IMR-90 (cell line): ENCODE data around the gene PTGES3L. TPM values are rescaled to one million over a fixed set of nuclear protein-coding genes. Genes with fewer than 3 reads are reported as not detected.

ENCODE experiments used
- ATAC-seq: fragments of 200-7000 bp; cut with Tn5 transposase; 2 replicates; pipeline ENCODE4 v1.9.1; 2020; ENCODE audit warnings: low read depth, mild to moderate bottlenecking, moderate library complexity
- BruUV-seq: library from RNA; stranded (reverse); fragments of 400-500 nt; replicated peaks from 2 replicates; lab custom pipeline; 2021; lab: Mats Ljungman, UMichigan
- CTCF ChIA-PET: fragments of 300-600 bp; formaldehyde crosslinking; extraction: SDS; loops from one replicate; lab custom pipeline; 2021; ENCODE audit warnings: antibody characterized with exemption; lab: Yijun Ruan, JAX
- POLR2A ChIA-PET: fragments of 300-600 bp; sonication (Branson Sonifier 250); formaldehyde crosslinking; loops from one replicate; lab custom pipeline; 2022; ENCODE audit warnings: antibody characterized with exemption; ENCODE audit not compliant: unreplicated experiment; lab: Charles Lee
- DNase-seq: peaks from one replicate; pipeline ENCODE4 v3.0.0; 2013
- H2AFZ ChIP-seq: replicated peaks from 2 replicates; pipeline ENCODE3; 2013; ENCODE audit warnings: low read length, mild to moderate bottlenecking; ENCODE audit not compliant: poor library complexity
- H2AK5ac ChIP-seq: 2 replicates; pipeline ENCODE4 v1.6.1; 2013; ENCODE audit warnings: low read depth, low read length, inconsistent platforms
- H2AK9ac ChIP-seq: replicated peaks from 2 replicates; pipeline ENCODE3; 2013; ENCODE audit warnings: mild to moderate bottlenecking, low read depth, low read length, moderate library complexity; ENCODE audit not compliant: poor library complexity
- H2BK120ac ChIP-seq: 2 replicates; pipeline ENCODE4 v1.6.1; 2013; ENCODE audit warnings: low read depth, low read length, inconsistent platforms
- H2BK15ac ChIP-seq: 3 replicates; pipeline ENCODE4 v1.6.1; 2013; ENCODE audit warnings: low read depth, low read length, inconsistent platforms
- H2BK20ac ChIP-seq: 2 replicates; pipeline ENCODE4 v1.6.1; 2013; ENCODE audit warnings: low read depth, mild to moderate bottlenecking, inconsistent platforms, low read length, moderate library complexity
- H2BK5ac ChIP-seq: 2 replicates; pipeline ENCODE4 v1.6.1; 2013; ENCODE audit warnings: mild to moderate bottlenecking, low read depth, low read length, inconsistent platforms; ENCODE audit not compliant: poor library complexity, severe bottlenecking
- H3K14ac ChIP-seq: replicated peaks from 2 replicates; pipeline ENCODE4 v1.6.1; 2013; ENCODE audit warnings: low read depth, low read length, inconsistent platforms
- H3K18ac ChIP-seq: 2 replicates; pipeline ENCODE4 v1.6.1; 2013; ENCODE audit warnings: low read depth, low read length, control low read depth
- H3K23ac ChIP-seq: 2 replicates; pipeline ENCODE4 v1.6.1; 2013; ENCODE audit warnings: low read depth, low read length, inconsistent platforms
- H3K27ac ChIP-seq: 2 replicates; pipeline ENCODE4 v1.5.1; 2013; ENCODE audit warnings: mild to moderate bottlenecking, control low read depth, low read length; ENCODE audit not compliant: insufficient read depth
- H3K27me3 ChIP-seq: 2 replicates; pipeline ENCODE4 v1.6.1; 2013; ENCODE audit warnings: low read length; ENCODE audit not compliant: control insufficient read depth, insufficient read depth
- H3K36me3 ChIP-seq: 2 replicates; pipeline ENCODE4 v1.6.1; 2013; ENCODE audit warnings: low read length, mixed read lengths; ENCODE audit not compliant: control insufficient read depth, insufficient read depth
- H3K4ac ChIP-seq: 2 replicates; pipeline ENCODE4 v1.6.1; 2013; ENCODE audit warnings: low read depth, low read length, inconsistent platforms
- H3K4me1 ChIP-seq: 2 replicates; pipeline ENCODE4 v1.6.1; 2013; ENCODE audit warnings: low read length, mixed read lengths; ENCODE audit not compliant: control insufficient read depth, insufficient read depth
- H3K4me2 ChIP-seq: 2 replicates; pipeline ENCODE4 v1.6.1; 2013; ENCODE audit warnings: low read depth, mild to moderate bottlenecking, control low read depth, low read length, moderate library complexity
- H3K4me3 ChIP-seq: 2 replicates; pipeline ENCODE4 v1.5.1; 2013; ENCODE audit warnings: low read depth, mild to moderate bottlenecking, control low read depth, low read length, moderate library complexity; ENCODE audit not compliant: insufficient read depth
- H3K56ac ChIP-seq: 2 replicates; pipeline ENCODE4 v1.6.1; 2013; ENCODE audit warnings: low read length, inconsistent platforms; ENCODE audit not compliant: insufficient read depth; ENCODE audit errors: extremely low read depth
- H3K79me1 ChIP-seq, 2 experiments: 2 replicates each; pipeline ENCODE4 v1.6.1; 2013; ENCODE audit warnings: low read length in 2 of 2, inconsistent platforms in 1 of 2, low read depth in 1 of 2
- H3K9ac ChIP-seq: 2 replicates; pipeline ENCODE4 v1.6.1; 2013; ENCODE audit warnings: low read depth, low read length, control low read depth
- H3K9me1 ChIP-seq: 2 replicates; pipeline ENCODE4 v1.6.1; 2013; ENCODE audit warnings: low read length, inconsistent platforms; ENCODE audit not compliant: insufficient read depth
- H3K9me3 ChIP-seq: 2 replicates; pipeline ENCODE4 v1.6.1; 2013; ENCODE audit warnings: low read length; ENCODE audit not compliant: control insufficient read depth, insufficient read depth
- H4K20me1 ChIP-seq: 2 replicates; pipeline ENCODE4 v1.6.1; 2013; ENCODE audit warnings: low read length, inconsistent platforms; ENCODE audit not compliant: insufficient read depth
- H4K5ac ChIP-seq: 2 replicates; pipeline ENCODE4 v1.6.1; 2013; ENCODE audit warnings: mild to moderate bottlenecking, low read depth, low read length, control low read depth
- H4K8ac ChIP-seq, 2 experiments: 2 replicates each; pipeline ENCODE4 v1.6.1; 2013; ENCODE audit warnings: low read depth in 2 of 2, low read length in 2 of 2, control low read depth in 1 of 2, inconsistent platforms in 1 of 2
- H4K91ac ChIP-seq: 2 replicates; pipeline ENCODE4 v1.6.1; 2013; ENCODE audit warnings: low read depth, low read length, inconsistent platforms; ENCODE audit not compliant: insufficient read depth
- BHLHE40 ChIP-seq: fragments of 150-350 bp; IDR thresholded peaks from 2 replicates; pipeline ENCODE4 v1.6.1; 2016; ENCODE audit warnings: mild to moderate bottlenecking, low read depth, low read length
- MAFK ChIP-seq: IDR thresholded peaks from 2 replicates; pipeline ENCODE4 v1.6.1; 2012; ENCODE audit warnings: low read depth, low read length, improper control_type of control experiment
- MAZ ChIP-seq: IDR thresholded peaks from 2 replicates; pipeline ENCODE4 v1.6.1; 2012; ENCODE audit warnings: low read depth, mild to moderate bottlenecking, low read length, improper control_type of control experiment, moderate library complexity, borderline replicate concordance
- RCOR1 ChIP-seq: IDR thresholded peaks from 2 replicates; pipeline ENCODE4 v1.6.1; 2012; ENCODE audit warnings: mild to moderate bottlenecking, low read length, improper control_type of control experiment; ENCODE audit not compliant: insufficient replicate concordance
- WGBS, 2 experiments: methylation state at CpG; one replicate each; pipeline versions ENCODE4 v1.1.5 to v1.1.7; 2013; ENCODE audit warnings: missing lambda C conversion rate in 2 of 2; ENCODE audit not compliant: insufficient read length in 1 of 2; ENCODE audit errors: extremely low coverage in 2 of 2; 5-methylcytosine and 5-hydroxymethylcytosine counted together
- dilution Hi-C: fragments of 300-500 bp; cut with HindIII; formaldehyde crosslinking; loops from one replicate; pipeline ENCODE4 v1.14.3; 2018; ENCODE audit warnings: low sequenced_read_pairs; ENCODE audit not compliant: unreplicated experiment
- in situ Hi-C: fragments of 300-500 bp; cut with MboI; formaldehyde crosslinking; loops from 3 replicates; pipeline ENCODE4 v1.14.3; 2019; ENCODE audit warnings: low sequenced_read_pairs, inconsistent platforms, mixed read lengths
- intact Hi-C: fragments of 100-400 bp; cut with micrococcal nuclease; formaldehyde crosslinking; loops from 2 replicates; pipeline ENCODE4 v1.10.0; 2022
- polyA plus RNA-seq, 3 experiments: library from polyadenylated mRNA; depleted of rRNA; stranded (reverse); fragments of >200 nt; gene quantifications; 2 replicates each; pipeline ENCODE4 v1.2.3, GENCODE V29; 2012; ENCODE audit warnings: low replicate concordance in 1 of 3
- total RNA-seq: library from RNA; depleted of rRNA; stranded (reverse); fragments of >200 nt; gene quantifications from 2 replicates; pipeline ENCODE4 v1.2.3, GENCODE V29; 2012

Gene PTGES3L
- total and polyA plus RNA-seq, 2 of the 4 experiments (the other 2 are of a cell fraction) = 1.4 to 2.4 TPM

- peaks cover 59% of the 10 kb centered on the region for H3K36me3 ChIP-seq
- H2BK5ac ChIP-seq = no peak overlapping the region
- 92% methylated on average over 2 of the region's 7 CpGs; no CpG with 5 or more reads in 1 of the 2 experiments for WGBS, 2 experiments
- no peak overlapping the region for H2BK20ac ChIP-seq
- H4K5ac ChIP-seq = no peak overlapping the region
- intact Hi-C loops = no loop called here
- H2AFZ ChIP-seq = peak overlapping the region; percentile 19
- ChIA-PET POLR2A (no interaction called here), CTCF (no interaction called here)
- peaks cover 15 to 59% of the 10 kb centered on the region in 2 experiments; a peak in 3 of 4 replicates for H3K79me1 ChIP-seq
- H3K18ac ChIP-seq = no peak overlapping the region
- no peak overlapping the region for H3K56ac ChIP-seq
- H3K27me3 ChIP-seq = no peaks in the 10 kb centered on the region
- H4K20me1 ChIP-seq = peaks cover 32% of the 10 kb centered on the region; the same call in 1 of the 2 replicates
- H4K91ac ChIP-seq = no peak overlapping the region
- no peak overlapping the region for H2BK15ac ChIP-seq
- no peak overlapping the region for H3K4ac ChIP-seq
- DNase-seq (no peak), ATAC-seq (no peak)
- TF ChIP-seq RCOR1 = no peak
- no peak for TF ChIP-seq BHLHE40
- no peak for TF ChIP-seq MAZ
- no peak for TF ChIP-seq MAFK
- H3K9me1 ChIP-seq = peaks cover 30% of the 10 kb centered on the region
- H3K4me3 ChIP-seq = no peak overlapping the region
- H3K9me3 ChIP-seq = no peaks in the 10 kb centered on the region
- no peak overlapping the region for H3K14ac ChIP-seq
- H4K8ac ChIP-seq = no peak overlapping the region
- dilution Hi-C loops = no loop called here
- H2BK120ac ChIP-seq = no peak overlapping the region
- in situ Hi-C loops = no loop called here
- H2AK5ac ChIP-seq = no peak overlapping the region
- H3K9ac ChIP-seq = no peak overlapping the region
- no peak overlapping the region for H3K23ac ChIP-seq
- BruUV-seq = no TSS peak
- no peak overlapping the region for H3K4me2 ChIP-seq
- H2AK9ac ChIP-seq = no peak overlapping the region
- peaks cover 12% of the 10 kb centered on the region for H3K4me1 ChIP-seq
- no peak overlapping the region for H3K27ac ChIP-seq
Observed at GRCh38 chr17:43016216-43016615, 36.3 kb upstream of the PTGES3L start.
